Mesenchymal stem cell (in vitro differentiated cells and primary cell): ENCODE results near the gene AP1M2.

Experiments used
- DNase-seq: peaks from one replicate; pipeline ENCODE4 v3.0.0-alpha.2; 2013
- H2AFZ ChIP-seq: one replicate; pipeline ENCODE4 v1.6.1; 2013; ENCODE audit warnings: low read depth, mild to moderate bottlenecking, control low read depth, inconsistent platforms, low read length, moderate library complexity
- H2AK5ac ChIP-seq: 2 replicates; pipeline ENCODE4 v1.6.1; 2013; ENCODE audit warnings: low read length, moderate library complexity, mild to moderate bottlenecking, inconsistent platforms; ENCODE audit not compliant: severe bottlenecking
- H2BK120ac ChIP-seq: one replicate; pipeline ENCODE4 v1.6.1; 2013; ENCODE audit warnings: low read depth, mild to moderate bottlenecking, inconsistent platforms, low read length, moderate library complexity
- H2BK12ac ChIP-seq, 2 experiments: one replicate each; pipeline ENCODE4 v1.6.1; 2013; ENCODE audit warnings: inconsistent platforms in 2 of 2, low read length in 2 of 2, mild to moderate bottlenecking in 2 of 2, moderate library complexity in 2 of 2, control low read depth in 1 of 2
- H2BK15ac ChIP-seq: one replicate; pipeline ENCODE4 v1.6.1; 2013; ENCODE audit warnings: mild to moderate bottlenecking, low read depth, inconsistent platforms; ENCODE audit not compliant: poor library complexity, severe bottlenecking
- H2BK5ac ChIP-seq: 2 replicates; pipeline ENCODE4 v1.6.1; 2013; ENCODE audit warnings: low read depth, mild to moderate bottlenecking, low read length, control low read depth, inconsistent platforms; ENCODE audit not compliant: poor library complexity, severe bottlenecking
- H3K14ac ChIP-seq, 2 experiments: one replicate each; pipeline ENCODE4 v1.6.1; 2013; ENCODE audit warnings: inconsistent platforms in 2 of 2, low read length in 2 of 2, control low read depth in 1 of 2, mild to moderate bottlenecking in 1 of 2, moderate library complexity in 1 of 2
- H3K18ac ChIP-seq, 2 experiments: one replicate each; pipeline ENCODE4 v1.6.1; 2013; ENCODE audit warnings: inconsistent platforms in 2 of 2, low read length in 2 of 2, control low read depth in 1 of 2, low read depth in 1 of 2, mild to moderate bottlenecking in 1 of 2
- H3K23ac ChIP-seq, 2 experiments: one replicate each; pipeline ENCODE4 v1.6.1; 2013; ENCODE audit warnings: inconsistent platforms in 2 of 2, low read length in 2 of 2, mild to moderate bottlenecking in 2 of 2, moderate library complexity in 2 of 2, control low read depth in 1 of 2
- H3K27ac ChIP-seq: 2 replicates; pipeline ENCODE4 v1.5.1; 2013; ENCODE audit warnings: mild to moderate bottlenecking, moderate library complexity, low read length, control low read depth, inconsistent platforms; ENCODE audit not compliant: poor library complexity, severe bottlenecking
- H3K27me3 ChIP-seq, 2 experiments: 2 replicates each; pipeline versions ENCODE4 v1.6.1 to v1.7.0; 2013; ENCODE audit warnings: low read length in 2 of 2, mild to moderate bottlenecking in 2 of 2, moderate library complexity in 2 of 2, control low read depth in 1 of 2, inconsistent platforms in 1 of 2; ENCODE audit not compliant: control insufficient read depth in 1 of 2, insufficient read depth in 1 of 2
- H3K36me3 ChIP-seq, 2 experiments: 2 replicates each; pipeline versions ENCODE4 v1.6.1 to v1.7.0; 2013; ENCODE audit warnings: low read length in 2 of 2, control low read depth in 1 of 2, inconsistent platforms in 1 of 2, low read depth in 1 of 2, mild to moderate bottlenecking in 1 of 2; ENCODE audit not compliant: insufficient read depth in 2 of 2, control insufficient read depth in 1 of 2
- H3K4ac ChIP-seq, 2 experiments: one replicate each; pipeline ENCODE4 v1.6.1; 2013; ENCODE audit warnings: inconsistent platforms in 2 of 2, low read length in 2 of 2, mild to moderate bottlenecking in 2 of 2, moderate library complexity in 2 of 2, control low read depth in 1 of 2, low read depth in 1 of 2
- H3K4me1 ChIP-seq: 2 replicates; pipeline ENCODE4 v1.6.1; 2013; ENCODE audit warnings: low read depth, low read length, control low read depth; ENCODE audit not compliant: control insufficient read depth, insufficient read depth
- H3K4me2 ChIP-seq: 2 replicates; pipeline ENCODE4 v1.6.1; 2013; ENCODE audit warnings: low read length, mild to moderate bottlenecking, inconsistent platforms; ENCODE audit not compliant: poor library complexity, severe bottlenecking
- H3K4me3 ChIP-seq, 2 experiments: 2 replicates each; pipeline versions ENCODE4 v1.5.1 to v1.7.0; 2013; ENCODE audit warnings: low read length in 2 of 2, mild to moderate bottlenecking in 2 of 2, control low read depth in 1 of 2, low read depth in 1 of 2; ENCODE audit not compliant: insufficient read depth in 1 of 2
- H3K79me1 ChIP-seq: replicated peaks from 2 replicates; pipeline ENCODE4 v1.6.1; 2013; ENCODE audit warnings: mild to moderate bottlenecking, control low read depth, low read length, inconsistent platforms; ENCODE audit not compliant: poor library complexity, severe bottlenecking
- H3K9ac ChIP-seq: 2 replicates; pipeline ENCODE4 v1.7.0; 2013; ENCODE audit warnings: mild to moderate bottlenecking, low read length, moderate library complexity
- H3K9me3 ChIP-seq: 2 replicates; pipeline ENCODE4 v1.7.0; 2013; ENCODE audit warnings: mild to moderate bottlenecking, low read length; ENCODE audit not compliant: control insufficient read depth
- H4K8ac ChIP-seq: one replicate; pipeline ENCODE4 v1.6.1; 2013; ENCODE audit warnings: inconsistent platforms, mild to moderate bottlenecking, low read length, moderate library complexity
- H4K91ac ChIP-seq: one replicate; pipeline ENCODE4 v1.6.1; 2013; ENCODE audit warnings: mild to moderate bottlenecking, low read length, inconsistent platforms
- WGBS: methylation state at CpG from one replicate; pipeline ENCODE4 v1.1.7; 2013; ENCODE audit warnings: mixed read lengths; 5-methylcytosine and 5-hydroxymethylcytosine counted together

Gene AP1M2

DNA sequence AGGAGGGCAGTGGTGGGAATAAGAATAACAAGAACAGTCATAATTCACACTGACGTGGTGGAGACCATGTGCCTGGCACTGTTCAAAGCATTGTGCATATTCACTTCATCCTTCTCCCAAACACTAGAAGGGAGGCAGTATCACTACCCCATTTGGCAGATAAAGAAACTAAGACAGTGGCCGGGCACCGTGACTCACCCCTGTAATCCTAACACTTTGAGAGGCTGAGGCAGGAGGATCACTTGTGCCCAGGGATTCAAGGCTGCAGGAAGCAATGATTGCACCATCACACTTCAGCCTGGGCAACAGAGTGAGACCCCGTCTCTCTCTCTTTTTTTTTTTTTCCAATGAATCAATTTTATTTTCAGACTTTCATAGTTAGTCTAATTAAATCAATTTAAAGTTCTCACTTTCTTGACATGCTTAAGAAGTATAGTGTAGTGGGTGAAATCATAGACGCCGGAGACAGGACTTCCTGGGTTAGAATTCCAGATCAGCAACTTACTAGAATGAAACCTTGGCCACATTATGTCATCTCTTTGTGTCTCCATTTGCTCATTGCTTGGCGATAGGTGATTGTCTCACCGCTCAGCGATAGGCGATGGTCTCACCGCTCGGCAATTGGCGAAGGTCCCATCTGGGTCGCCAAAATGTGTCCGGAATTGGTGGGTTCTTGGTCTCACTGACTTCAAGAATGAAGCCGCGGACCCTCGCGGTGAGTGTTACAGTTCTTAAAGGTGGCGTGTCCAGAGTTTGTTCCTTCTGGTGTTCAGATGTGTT is 48.7 kb downstream of the AP1M2 start:
- no peak overlapping the region for H2BK15ac ChIP-seq
- H3K9me3 ChIP-seq = no peaks in the 10 kb centered on the region
- H3K18ac ChIP-seq = no peak overlapping the region
- H3K4me3 ChIP-seq = no peak overlapping the region
- H3K23ac ChIP-seq = no peak overlapping the region
- no peak overlapping the region for H2AFZ ChIP-seq
- no peak overlapping the region for H4K8ac ChIP-seq
- H3K36me3 ChIP-seq = no peaks in the 10 kb centered on the region
- whole genome bisulfite sequencing = 89% methylated on average over 19 of the region's 20 CpGs
- no peak overlapping the region for H2BK120ac ChIP-seq
- no peaks in the 10 kb centered on the region for H3K79me1 ChIP-seq
- no peak overlapping the region for H2AK5ac ChIP-seq
- peaks cover 2% of the 10 kb centered on the region for H3K4me1 ChIP-seq
- no peak overlapping the region for H3K4ac ChIP-seq
- no peak overlapping the region for H2BK5ac ChIP-seq
- H4K91ac ChIP-seq = no peak overlapping the region
- no peak overlapping the region for H3K27ac ChIP-seq
- DNase-seq = no peak
- no peak overlapping the region for H3K14ac ChIP-seq
- no peak overlapping the region for H3K9ac ChIP-seq
- peaks cover 10 to 37% of the 10 kb centered on the region in 2 experiments for H3K27me3 ChIP-seq
- no peak overlapping the region for H3K4me2 ChIP-seq
- peak overlapping the region in 1 of 2 experiments; percentile 37 for H2BK12ac ChIP-seq

DNA sequence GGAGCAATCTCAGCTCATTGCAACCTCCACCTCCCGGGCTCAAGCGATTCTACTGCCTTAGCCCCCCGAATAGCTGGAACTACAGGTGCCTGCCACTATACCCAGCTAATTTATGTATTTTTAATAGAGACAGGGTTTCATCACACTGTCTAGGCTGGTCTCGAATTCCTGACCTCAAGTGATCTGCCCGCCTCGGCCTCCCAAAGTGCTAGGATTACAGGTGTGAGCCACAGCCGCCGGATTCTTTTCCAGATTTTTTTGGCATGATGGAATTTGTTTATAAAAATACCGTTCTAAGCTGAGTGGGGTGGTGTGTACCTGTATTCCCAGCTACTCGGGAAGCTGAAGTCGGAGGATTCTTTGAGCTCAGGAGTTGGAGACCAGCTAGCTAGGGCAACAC is 49.4 kb downstream of the AP1M2 start:
- Histone ChIP-seq H2BK15ac (no peak overlapping the region), H2BK12ac (no peak overlapping the region), H3K4me1 (no peaks in the 10 kb centered on the region), H3K27ac (no peak overlapping the region), H3K14ac (no peak overlapping the region), H3K23ac (no peak overlapping the region), H3K36me3 (no peaks in the 10 kb centered on the region), H3K4me2 (no peak overlapping the region), H3K27me3 (peaks cover 10 to 37% of the 10 kb centered on the region in 2 experiments), H3K4ac (no peak overlapping the region), H2BK5ac (no peak overlapping the region), H2AK5ac (no peak overlapping the region), H3K18ac (no peak overlapping the region), H3K9ac (no peak overlapping the region), H4K91ac (no peak overlapping the region), H3K9me3 (no peaks in the 10 kb centered on the region), H3K79me1 (no peaks in the 10 kb centered on the region), H2BK120ac (no peak overlapping the region), H3K4me3 (no peak overlapping the region), H2AFZ (no peak overlapping the region), H4K8ac (no peak overlapping the region)
- DNase-seq = no peak
- WGBS = 72% methylated on average over 9 of the region's 11 CpGs

DNA sequence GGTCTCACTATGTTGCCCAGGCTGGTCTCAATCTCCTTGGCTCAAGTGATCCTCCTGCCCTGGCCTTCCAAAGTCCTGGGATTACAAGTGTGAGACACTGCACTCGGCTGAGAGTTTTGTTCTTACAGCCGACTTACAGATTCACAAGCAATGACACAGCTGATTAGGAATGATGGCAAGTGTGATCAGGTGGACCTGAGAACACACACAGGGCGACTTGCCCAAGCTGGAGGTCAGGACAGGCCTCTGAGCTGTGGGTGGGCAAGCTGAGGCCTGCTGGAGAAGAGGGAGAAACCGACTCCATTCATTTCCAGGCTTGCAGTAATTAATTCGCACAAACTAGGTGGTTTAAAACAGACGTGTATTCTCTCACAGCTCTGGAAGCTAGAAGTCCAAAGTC is 51.5 kb downstream of the AP1M2 start:
- Histone ChIP-seq H2BK5ac (no peak overlapping the region), H3K4ac (no peak overlapping the region), H3K9ac (no peak overlapping the region), H4K8ac (no peak overlapping the region), H3K4me3 (no peak overlapping the region), H2AFZ (no peak overlapping the region), H3K9me3 (no peaks in the 10 kb centered on the region), H2AK5ac (no peak overlapping the region), H4K91ac (no peak overlapping the region), H2BK15ac (no peak overlapping the region), H2BK120ac (no peak overlapping the region), H3K36me3 (no peaks in the 10 kb centered on the region), H3K18ac (peak overlapping the region in 1 of 2 experiments; percentile 43), H3K27ac (no peak overlapping the region), H2BK12ac (peak overlapping the region in 1 of 2 experiments; percentile 71), H3K23ac (no peak overlapping the region), H3K4me2 (no peak overlapping the region), H3K27me3 (peaks cover 10 to 34% of the 10 kb centered on the region in 2 experiments), H3K79me1 (no peaks in the 10 kb centered on the region), H3K4me1 (no peaks in the 10 kb centered on the region), H3K14ac (peak overlapping the region in 1 of 2 experiments; percentile 77)
- peak; percentile 37 for DNase-seq
- 76% methylated on average over 6 of the region's 6 CpGs for WGBS

- Histone ChIP-seq H3K4me2 (no peak overlapping the region), H3K14ac (no peak overlapping the region), H3K4ac (no peak overlapping the region), H3K4me3 (no peak overlapping the region), H3K9ac (no peak overlapping the region), H3K4me1 (no peaks in the 10 kb centered on the region), H4K91ac (no peak overlapping the region), H3K27me3 (peaks cover 7 to 25% of the 10 kb centered on the region in 2 experiments), H2AFZ (no peak overlapping the region), H3K23ac (no peak overlapping the region), H3K9me3 (no peaks in the 10 kb centered on the region), H3K27ac (no peak overlapping the region), H2BK12ac (no peak overlapping the region), H3K36me3 (no peaks in the 10 kb centered on the region), H2BK5ac (no peak overlapping the region), H3K18ac (no peak overlapping the region), H2BK15ac (no peak overlapping the region), H2AK5ac (no peak overlapping the region), H4K8ac (no peak overlapping the region), H2BK120ac (no peak overlapping the region), H3K79me1 (no peaks in the 10 kb centered on the region)
- WGBS = 62% methylated on average over 9 of the region's 10 CpGs
- DNase-seq = peak; percentile 98
These were observed 53.3 kb downstream of the AP1M2 start for GRCh38 chr19:10533646-10534386.
